ENCODE data around the gene IFIT3. TPM values are rescaled to one million over a fixed set of nuclear protein-coding genes. Genes with fewer than 3 reads are reported as not detected.

IFIT3 gene
- polyA plus RNA-seq, 2 of the 4 experiments (the other 2 are of a cell fraction) = 1.5 to 2.1 TPM

GRCh38 chr10:89388806-89389205 lies 61.0 kb downstream of the IFIT3 start:
- POLR2A ChIA-PET = no interaction called here
- Histone ChIP-seq H3K9me3 (no peaks in the 10 kb centered on the region), H3K4me3 (no peak overlapping the region), H3K4me2 (no peak overlapping the region), H3K27ac (no peak overlapping the region), H3K4me1 (peaks cover 13% of the 10 kb centered on the region)
- TF ChIP-seq CBX2 (IDR thresholded peaks at IDR 0.05; ENCODE audit: borderline replicate concordance, low read depth) (no peak), SMC3 (IDR thresholded peaks at IDR 0.05) (no peak), FOXS1 (CRISPR knock-in tag; IDR thresholded peaks at IDR 0.05) (no peak), HES2 (IDR thresholded peaks at IDR 0.05) (no peak), REST (IDR thresholded peaks at IDR 0.05) (no peak), HMGXB4 (CRISPR knock-in tag; IDR thresholded peaks at IDR 0.05; ENCODE audit: borderline replicate concordance) (no peak)
- DNase-seq (ENCODE audit: low read depth in 1 of 2, low spot score in 1 of 2) (no peak), ATAC-seq (no peak), FAIRE-seq (no peak)
- CTCF ChIA-PET = interaction anchor here (0.6 to 4.2 kb wide), 12 partner anchors 12 to 1626 kb away, joined by 3 to 26 read pairs (median 4); no protein-coding TSS in a partner anchor
- 54% methylated on average over 2 of the region's 2 CpGs for WGBS (ENCODE audit: missing lambda C conversion rate)

GRCh38 chr10:89389254-89389653 lies 61.5 kb downstream of the IFIT3 start:
- H3K27ac ChIP-seq = no peak overlapping the region
- ChIA-PET CTCF (interaction anchor here (0.6 to 4.2 kb wide), 18 partner anchors 11 to 178 kb away, joined by 3 to 26 read pairs (median 4); partner anchors contain the start of genes IFIT1B and LIPA), POLR2A (no interaction called here)
- DNase-seq (ENCODE audit: low read depth in 1 of 2, low spot score in 1 of 2) (peak in 1 of 2 experiments; percentile 57), FAIRE-seq (no peak), ATAC-seq (peak; percentile 44 to 64; a peak in 3 of 6 replicates)
- no peaks in the 10 kb centered on the region for H3K9me3 ChIP-seq
- no peak overlapping the region for H3K4me3 ChIP-seq
- TF ChIP-seq NFE2L2 (conservative IDR thresholded peaks at IDR 0.05; ENCODE audit: low read length) (no peak), HEYL (CRISPR knock-in tag; IDR thresholded peaks at IDR 0.05) (no peak), RAD21 (conservative IDR thresholded peaks at IDR 0.05 in 1 of 2, IDR thresholded peaks at IDR 0.05 in 1 of 2) (peak; percentile 84 to 88), SMC3 (IDR thresholded peaks at IDR 0.05) (peak; percentile 80), RFX5 (IDR thresholded peaks at IDR 0.05) (no peak), POLR2AphosphoS2 (conservative IDR thresholded peaks at IDR 0.05; ENCODE audit: low read length) (no peak), MAZ (IDR thresholded peaks at IDR 0.05; ENCODE audit: borderline replicate concordance, low read depth, low read length) (no peak), RCOR1 (IDR thresholded peaks at IDR 0.05; ENCODE audit: low read depth, low read length) (no peak), MYC (IDR thresholded peaks at IDR 0.05; ENCODE audit: borderline replicate concordance, low read length) (no peak), HDAC2 (IDR thresholded peaks at IDR 0.05) (no peak)
- TF ChIP-seq, protein P1, sequence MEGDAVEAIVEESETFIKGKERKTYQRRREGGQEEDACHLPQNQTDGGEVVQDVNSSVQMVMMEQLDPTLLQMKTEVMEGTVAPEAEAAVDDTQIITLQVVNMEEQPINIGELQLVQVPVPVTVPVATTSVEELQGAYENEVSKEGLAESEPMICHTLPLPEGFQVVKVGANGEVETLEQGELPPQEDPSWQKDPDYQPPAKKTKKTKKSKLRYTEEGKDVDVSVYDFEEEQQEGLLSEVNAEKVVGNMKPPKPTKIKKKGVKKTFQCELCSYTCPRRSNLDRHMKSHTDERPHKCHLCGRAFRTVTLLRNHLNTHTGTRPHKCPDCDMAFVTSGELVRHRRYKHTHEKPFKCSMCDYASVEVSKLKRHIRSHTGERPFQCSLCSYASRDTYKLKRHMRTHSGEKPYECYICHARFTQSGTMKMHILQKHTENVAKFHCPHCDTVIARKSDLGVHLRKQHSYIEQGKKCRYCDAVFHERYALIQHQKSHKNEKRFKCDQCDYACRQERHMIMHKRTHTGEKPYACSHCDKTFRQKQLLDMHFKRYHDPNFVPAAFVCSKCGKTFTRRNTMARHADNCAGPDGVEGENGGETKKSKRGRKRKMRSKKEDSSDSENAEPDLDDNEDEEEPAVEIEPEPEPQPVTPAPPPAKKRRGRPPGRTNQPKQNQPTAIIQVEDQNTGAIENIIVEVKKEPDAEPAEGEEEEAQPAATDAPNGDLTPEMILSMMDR (IDR thresholded peaks at IDR 0.05) = peak; percentile 73
- TF ChIP-seq, protein P2, sequence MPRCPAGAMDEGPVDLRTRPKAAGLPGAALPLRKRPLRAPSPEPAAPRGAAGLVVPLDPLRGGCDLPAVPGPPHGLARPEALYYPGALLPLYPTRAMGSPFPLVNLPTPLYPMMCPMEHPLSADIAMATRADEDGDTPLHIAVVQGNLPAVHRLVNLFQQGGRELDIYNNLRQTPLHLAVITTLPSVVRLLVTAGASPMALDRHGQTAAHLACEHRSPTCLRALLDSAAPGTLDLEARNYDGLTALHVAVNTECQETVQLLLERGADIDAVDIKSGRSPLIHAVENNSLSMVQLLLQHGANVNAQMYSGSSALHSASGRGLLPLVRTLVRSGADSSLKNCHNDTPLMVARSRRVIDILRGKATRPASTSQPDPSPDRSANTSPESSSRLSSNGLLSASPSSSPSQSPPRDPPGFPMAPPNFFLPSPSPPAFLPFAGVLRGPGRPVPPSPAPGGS (IDR thresholded peaks at IDR 0.05) = no peak
- WGBS (ENCODE audit: missing lambda C conversion rate) = 27% methylated on average over 1 of the region's 1 CpG
- peaks cover 13% of the 10 kb centered on the region for H3K4me1 ChIP-seq
- H3K4me2 ChIP-seq = no peak overlapping the region

Other genes starting within 250 kb of the IFIT3 start
- 0.05 TPM in 1 of 2 replicates, not detected in the other for gene CH25H, start 120.7 kb upstream of the IFIT3 start, polyA plus RNA-seq (2011; rRNA removed)
- not detected in 3 replicates for gene CH25H, start 120.7 kb upstream of the IFIT3 start, polyA plus RNA-seq (2017; fragmentation: RNase III; extraction: RNeasy Plus Mini Kit Qiagen cat#74134 plus additional on column Dnase treatment)
- 80.2 and 96.2 TPM in 2 replicates for gene LIPA, start 76.2 kb upstream of the IFIT3 start, polyA plus RNA-seq (2011; rRNA removed)
- 42.7 to 55.0 TPM (median 51.2 TPM) in 3 replicates for gene LIPA, start 76.2 kb upstream of the IFIT3 start, polyA plus RNA-seq (2017; fragmentation: RNase III; extraction: RNeasy Plus Mini Kit Qiagen cat#74134 plus additional on column Dnase treatment)
- 0.81 and 1.1 TPM in 2 replicates for gene IFIT2, start 26.0 kb upstream of the IFIT3 start, polyA plus RNA-seq (2011; rRNA removed)
- 0.75 to 0.94 TPM (median 0.77 TPM) in 3 replicates for gene IFIT2, start 26.0 kb upstream of the IFIT3 start, polyA plus RNA-seq (2017; fragmentation: RNase III; extraction: RNeasy Plus Mini Kit Qiagen cat#74134 plus additional on column Dnase treatment)
- gene IFIT1B, start 50.1 kb downstream of the IFIT3 start, polyA plus RNA-seq (2011; rRNA removed) = not detected in 2 replicates
- not detected in 3 replicates for gene IFIT1B, start 50.1 kb downstream of the IFIT3 start, polyA plus RNA-seq (2017; fragmentation: RNase III; extraction: RNeasy Plus Mini Kit Qiagen cat#74134 plus additional on column Dnase treatment)
- 2.0 and 2.5 TPM in 2 replicates for gene IFIT1, start 64.6 kb downstream of the IFIT3 start, polyA plus RNA-seq (2011; rRNA removed)
- gene IFIT1, start 64.6 kb downstream of the IFIT3 start, polyA plus RNA-seq (2017; fragmentation: RNase III; extraction: RNeasy Plus Mini Kit Qiagen cat#74134 plus additional on column Dnase treatment) = 2.1 to 3.7 TPM (median 2.8 TPM) in 3 replicates
- gene IFIT5, start 86.6 kb downstream of the IFIT3 start, polyA plus RNA-seq (2011; rRNA removed) = 10.1 and 11.5 TPM in 2 replicates
- gene IFIT5, start 86.6 kb downstream of the IFIT3 start, polyA plus RNA-seq (2017; fragmentation: RNase III; extraction: RNeasy Plus Mini Kit Qiagen cat#74134 plus additional on column Dnase treatment) = 7.8 to 8.0 TPM (median 7.9 TPM) in 3 replicates
- 0.11 and 0.14 TPM in 2 replicates for gene SLC16A12, start 207.6 kb downstream of the IFIT3 start, polyA plus RNA-seq (2011; rRNA removed)
- 0.03 to 0.19 TPM (median 0.08 TPM) in 3 replicates for gene SLC16A12, start 207.6 kb downstream of the IFIT3 start, polyA plus RNA-seq (2017; fragmentation: RNase III; extraction: RNeasy Plus Mini Kit Qiagen cat#74134 plus additional on column Dnase treatment)

Data from A549 (cell line).